ENCODE results near the gene BICD2. TPM values are rescaled to one million over a fixed set of nuclear protein-coding genes. Genes with fewer than 3 reads are reported as not detected.
"Not testable (repeated sequence)": the region's sequence is repeated elsewhere in the genome, so short reads cannot be mapped to it uniquely, and the experiment has no call there.

Gene BICD2
- total RNA-seq (10 to 100 TPM; 32.3 to 34.9 TPM), polyA plus RNA-seq (ENCODE audit: insufficient read length in 2 of 2) (10 to 100 TPM; 33.4 to 38.0 TPM)
- long read RNA-seq, donor 1, full-length matches to known transcripts = 14 of 14 reads
- long read RNA-seq, donor 1, partial matches to known transcripts = 0 of 14 reads
- long read RNA-seq, donor 1, other reads (novel, unspliced or antisense) = 0 of 14 reads
- long read RNA-seq, donor 2, full-length matches to known transcripts = 1 of 1 reads
- long read RNA-seq, donor 2, partial matches to known transcripts = 0 of 1 reads
- long read RNA-seq, donor 2, other reads (novel, unspliced or antisense) = 0 of 1 reads
- long read RNA-seq, donor 3 = 0 reads
- long read RNA-seq, donor 4, full-length matches to known transcripts = 4 of 4 reads
- long read RNA-seq, donor 4, partial matches to known transcripts = 0 of 4 reads
- long read RNA-seq, donor 4, other reads (novel, unspliced or antisense) = 0 of 4 reads

DNA sequence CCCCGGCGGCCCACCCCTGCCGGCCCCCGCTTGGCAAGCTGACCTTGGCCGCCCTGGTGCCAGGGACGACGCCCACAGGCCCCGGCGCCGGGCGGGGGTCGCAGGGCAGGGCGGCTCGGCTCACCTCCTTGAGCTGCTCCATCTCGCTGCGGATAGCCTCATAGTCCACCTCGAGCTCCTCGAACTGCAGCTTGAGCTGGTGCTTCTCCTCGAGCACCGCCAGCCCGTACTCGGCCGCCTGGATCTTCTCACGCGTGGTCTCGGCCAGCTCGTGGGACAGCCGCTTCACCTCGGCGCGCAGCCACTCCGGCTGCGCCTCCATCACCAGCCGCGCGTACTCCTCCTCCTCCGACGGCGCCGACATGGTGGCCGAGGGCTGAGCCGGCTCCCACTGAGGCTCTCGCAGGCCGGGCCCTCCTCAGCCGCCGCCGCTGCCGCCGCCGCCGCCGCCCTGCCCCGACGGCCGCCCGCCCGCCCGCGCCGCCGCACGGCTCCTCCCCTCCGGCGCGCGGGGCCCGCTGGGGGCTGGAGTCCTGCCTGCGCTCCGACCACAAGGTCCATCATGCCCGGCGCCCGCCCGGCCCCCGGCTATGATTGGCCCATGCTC is at the start of gene BICD2:
Gene BICD2, minus strand, starts transcription at position 453 of the 607 bp plus-strand sequence. Its CDS starts 89 bp downstream, at position 364.
- under 1% methylated on average over 71 of the region's 74 CpGs for WGBS (ENCODE audit: insufficient coverage)
- no peaks in the 10 kb centered on the region for H3K9me3 ChIP-seq (ENCODE audit: control insufficient read depth, insufficient read depth, low read length)
- peak in 1 of 6 donors; percentile 12 for DNase-seq (ENCODE audit: low read depth in 4 of 6, low spot score in 6 of 6)
- H3K27ac ChIP-seq (ENCODE audit: low read depth, low read length) = peak within 1 kb of the TSS; percentile 98
- H3K27me3 ChIP-seq (ENCODE audit: control insufficient read depth, insufficient read depth, low read length) = no peaks in the 10 kb centered on the region
- H3K36me3 ChIP-seq (ENCODE audit: control insufficient read depth, insufficient read depth, low read length) = peaks cover 5% of the 10 kb centered on the region
- H3K4me3 ChIP-seq (ENCODE audit: low read depth, low read length) = peak within 1 kb of the TSS; percentile 76
- H3K4me1 ChIP-seq (ENCODE audit: control insufficient read depth, insufficient read depth, low read length) = peaks cover 48% of the 10 kb centered on the region

DNA sequence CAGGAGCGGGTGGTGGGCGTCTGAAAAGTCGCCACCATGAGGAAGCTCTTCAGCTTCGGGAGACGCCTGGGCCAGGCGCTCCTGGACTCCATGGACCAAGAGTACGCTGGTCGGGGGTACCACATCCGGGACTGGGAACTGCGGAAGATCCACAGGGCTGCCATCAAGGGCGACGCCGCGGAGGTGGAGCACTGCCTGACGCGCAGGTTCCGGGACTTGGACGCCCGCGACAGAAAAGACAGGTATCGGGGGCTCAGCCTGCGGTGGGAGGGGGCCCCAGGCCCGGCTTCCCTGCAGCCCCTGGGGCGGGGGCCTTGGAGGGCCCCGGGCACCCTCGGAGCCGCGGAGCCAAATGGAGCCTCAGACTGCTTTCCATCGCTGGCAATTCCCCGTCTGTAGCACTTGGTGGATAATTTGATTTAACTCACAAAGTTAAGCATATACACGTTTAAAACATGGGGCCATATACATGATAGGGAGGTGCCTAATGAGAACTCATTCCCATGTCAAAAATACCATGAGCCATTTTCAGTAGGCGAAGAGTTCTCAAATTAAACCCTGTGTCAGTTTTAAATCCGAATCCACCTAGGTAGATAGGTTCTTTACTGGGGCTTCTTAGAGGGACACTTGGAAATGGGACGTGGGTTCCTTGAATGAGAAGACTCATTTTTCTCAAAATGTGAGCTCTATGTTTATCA is 45.1 kb upstream of the BICD2 start:
- peaks cover 31% of the 10 kb centered on the region for H3K4me1 ChIP-seq (ENCODE audit: control insufficient read depth, insufficient read depth, low read length)
- not testable (repeated sequence) for H3K9me3 ChIP-seq (ENCODE audit: control insufficient read depth, insufficient read depth, low read length); H3K27ac ChIP-seq (ENCODE audit: low read depth, low read length); H3K36me3 ChIP-seq (ENCODE audit: control insufficient read depth, insufficient read depth, low read length)
- H3K4me3 ChIP-seq (ENCODE audit: low read depth, low read length) = peak overlapping the region; percentile 4
- peak in 2 of 6 donors; percentile 16 to 20 for DNase-seq (ENCODE audit: low read depth in 4 of 6, low spot score in 6 of 6)
- H3K27me3 ChIP-seq (ENCODE audit: control insufficient read depth, insufficient read depth, low read length) = peaks cover 77% of the 10 kb centered on the region
- 3% methylated on average over 29 of the region's 34 CpGs for WGBS (ENCODE audit: insufficient coverage)

DNA sequence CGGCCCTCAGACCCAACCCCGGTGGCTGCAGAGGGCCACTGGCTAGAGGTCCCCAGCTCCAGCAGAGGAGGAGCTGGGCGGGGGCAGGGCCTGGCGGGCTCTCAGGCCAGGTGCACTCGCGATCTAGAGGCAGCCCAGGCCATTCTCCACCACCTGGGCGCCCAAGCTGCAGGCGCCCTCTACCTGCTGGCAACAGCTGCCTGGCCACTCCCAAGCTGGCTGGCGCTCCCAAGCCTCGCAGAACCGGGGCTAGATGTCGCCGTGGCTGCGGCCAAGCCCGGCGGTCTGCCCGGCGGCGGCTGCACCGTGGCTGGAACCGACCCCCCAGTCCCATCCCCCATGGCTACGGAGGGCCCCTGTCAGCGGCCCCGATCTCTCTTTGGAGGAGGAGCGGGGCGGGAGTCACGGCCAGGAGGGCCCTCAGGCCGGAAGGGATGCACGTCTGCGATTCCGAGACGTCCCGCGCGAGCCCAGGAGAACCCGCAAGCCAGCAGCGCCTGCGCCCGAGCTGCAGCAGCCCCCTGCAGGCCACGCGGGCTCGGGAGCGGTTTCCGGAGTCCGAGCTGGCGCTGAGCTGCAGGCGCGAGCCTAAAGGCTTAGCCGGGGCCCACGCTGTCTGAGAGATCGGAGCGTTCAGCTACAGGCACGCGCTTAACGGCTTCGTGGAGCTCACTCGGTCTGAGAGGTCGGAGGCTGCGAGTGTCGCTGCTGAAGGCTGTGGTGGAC is 44.3 kb upstream of the BICD2 start:
- H3K9me3 ChIP-seq (ENCODE audit: control insufficient read depth, insufficient read depth, low read length) = no peaks in the 10 kb centered on the region
- H3K27ac ChIP-seq (ENCODE audit: low read depth, low read length) = no peak overlapping the region
- peaks cover 31% of the 10 kb centered on the region for H3K4me1 ChIP-seq (ENCODE audit: control insufficient read depth, insufficient read depth, low read length)
- peak overlapping the region; percentile 1 for H3K4me3 ChIP-seq (ENCODE audit: low read depth, low read length)
- under 1% methylated on average over 60 of the region's 60 CpGs for WGBS (ENCODE audit: insufficient coverage)
- DNase-seq (ENCODE audit: low read depth in 4 of 6, low spot score in 6 of 6) = peak in 3 of 6 donors; percentile 44 to 87 (median 86)
- peaks cover 78% of the 10 kb centered on the region for H3K27me3 ChIP-seq (ENCODE audit: control insufficient read depth, insufficient read depth, low read length)
- peaks cover 4% of the 10 kb centered on the region for H3K36me3 ChIP-seq (ENCODE audit: control insufficient read depth, insufficient read depth, low read length)

DNA sequence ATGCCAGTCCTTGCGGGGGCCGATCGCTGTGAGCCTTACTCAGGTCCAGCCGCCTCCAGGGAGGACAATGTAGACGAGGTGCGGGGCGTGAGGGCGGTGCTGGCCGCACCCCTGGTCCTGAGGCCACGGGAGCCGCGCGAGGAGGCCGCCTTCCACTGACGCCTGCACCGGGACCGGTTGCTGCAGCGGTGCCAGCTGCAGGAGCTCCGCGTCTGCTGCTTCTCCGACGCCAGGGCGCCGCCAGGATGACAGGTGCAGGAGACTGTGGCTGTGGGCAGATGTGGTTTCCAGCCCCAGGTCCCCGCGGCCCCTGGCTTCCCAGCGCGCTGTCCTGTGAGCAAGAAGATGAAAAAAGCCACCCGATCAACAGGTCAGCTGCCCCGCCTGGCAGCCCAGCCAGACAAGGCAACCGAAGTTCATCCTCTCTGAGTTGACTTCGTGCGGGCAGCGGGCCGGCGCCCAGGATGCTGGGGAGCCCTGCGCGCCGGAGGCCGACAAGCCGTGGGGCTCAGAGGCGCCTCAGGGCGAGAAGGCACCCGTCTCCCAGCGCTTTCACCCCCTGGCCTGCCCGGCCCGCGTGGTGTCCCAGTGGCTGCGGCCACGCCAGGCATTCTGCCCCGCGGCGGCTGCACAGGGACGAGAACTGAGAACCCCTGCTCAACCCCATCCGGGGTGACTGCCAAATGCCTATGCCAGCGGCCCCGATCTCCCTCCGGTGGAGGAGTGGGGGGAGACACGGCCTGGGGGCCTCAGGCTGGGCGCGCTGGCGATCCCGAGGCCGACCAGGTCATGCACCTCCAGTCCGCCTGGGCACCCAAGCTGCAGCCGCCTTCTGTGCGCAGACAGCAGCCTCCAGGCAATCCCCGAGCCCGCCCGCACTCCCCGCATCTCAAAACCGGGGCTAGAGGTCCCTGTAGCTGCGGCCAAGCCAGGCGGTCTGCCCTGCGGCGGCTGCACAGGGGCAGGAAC is 43.4 kb upstream of the BICD2 start:
- peak in 2 of 6 donors; percentile 17 to 29 for DNase-seq (ENCODE audit: low read depth in 4 of 6, low spot score in 6 of 6)
- Histone ChIP-seq H3K9me3 (ENCODE audit: control insufficient read depth, insufficient read depth, low read length) (no peaks in the 10 kb centered on the region), H3K36me3 (ENCODE audit: control insufficient read depth, insufficient read depth, low read length) (peaks cover 4% of the 10 kb centered on the region), H3K27me3 (ENCODE audit: control insufficient read depth, insufficient read depth, low read length) (peaks cover 75% of the 10 kb centered on the region), H3K27ac (ENCODE audit: low read depth, low read length) (no peak overlapping the region), H3K4me3 (ENCODE audit: low read depth, low read length) (no peak overlapping the region), H3K4me1 (ENCODE audit: control insufficient read depth, insufficient read depth, low read length) (peaks cover 31% of the 10 kb centered on the region)
- 3% methylated on average over 76 of the region's 76 CpGs for WGBS (ENCODE audit: insufficient coverage)

DNA sequence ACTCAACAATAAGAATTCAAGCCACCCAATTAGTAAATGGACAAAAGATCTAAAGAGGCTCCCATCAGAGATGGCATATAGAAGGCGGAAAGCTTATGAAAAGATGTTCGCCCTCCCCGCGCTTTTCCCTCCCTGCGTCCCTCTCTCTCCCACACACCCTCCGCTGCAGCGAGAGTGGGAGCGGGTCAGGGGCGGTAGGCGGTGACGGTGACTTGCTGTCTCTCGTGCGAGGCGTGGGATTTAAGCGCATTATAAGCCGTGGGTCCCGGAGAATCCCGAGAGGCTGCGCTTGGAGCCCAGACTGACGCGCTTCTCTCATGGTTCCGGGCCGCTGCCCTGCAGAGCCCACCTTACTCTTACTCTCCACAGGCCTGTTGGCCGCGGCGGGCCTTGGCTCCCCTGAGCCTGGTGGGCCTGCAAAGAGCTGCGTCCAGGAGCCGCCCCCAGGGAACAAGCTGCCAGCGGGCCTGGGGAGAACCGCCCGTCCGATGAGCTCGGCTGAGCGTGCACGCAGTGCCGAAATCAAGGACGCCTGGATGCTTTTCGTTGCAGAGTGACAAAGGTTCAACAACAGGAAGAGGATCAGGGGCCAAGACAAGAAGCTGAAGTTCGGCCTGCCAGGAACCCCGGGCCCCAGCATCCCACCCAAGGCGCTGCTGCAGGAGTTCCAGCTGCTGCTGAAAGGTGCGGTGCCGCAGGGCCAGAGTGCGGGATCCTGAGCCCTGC is 42.6 kb upstream of the BICD2 start:
- no peaks in the 10 kb centered on the region for H3K9me3 ChIP-seq (ENCODE audit: control insufficient read depth, insufficient read depth, low read length)
- DNase-seq (ENCODE audit: low read depth in 4 of 6, low spot score in 6 of 6) = peak in 2 of 6 donors; percentile 19 to 20
- H3K27me3 ChIP-seq (ENCODE audit: control insufficient read depth, insufficient read depth, low read length) = peaks cover 68% of the 10 kb centered on the region
- no peak overlapping the region for H3K4me3 ChIP-seq (ENCODE audit: low read depth, low read length)
- H3K36me3 ChIP-seq (ENCODE audit: control insufficient read depth, insufficient read depth, low read length) = peaks cover 4% of the 10 kb centered on the region
- H3K4me1 ChIP-seq (ENCODE audit: control insufficient read depth, insufficient read depth, low read length) = peaks cover 31% of the 10 kb centered on the region
- WGBS (ENCODE audit: insufficient coverage) = 6% methylated on average over 39 of the region's 44 CpGs
- H3K27ac ChIP-seq (ENCODE audit: low read depth, low read length) = no peak overlapping the region

DNA sequence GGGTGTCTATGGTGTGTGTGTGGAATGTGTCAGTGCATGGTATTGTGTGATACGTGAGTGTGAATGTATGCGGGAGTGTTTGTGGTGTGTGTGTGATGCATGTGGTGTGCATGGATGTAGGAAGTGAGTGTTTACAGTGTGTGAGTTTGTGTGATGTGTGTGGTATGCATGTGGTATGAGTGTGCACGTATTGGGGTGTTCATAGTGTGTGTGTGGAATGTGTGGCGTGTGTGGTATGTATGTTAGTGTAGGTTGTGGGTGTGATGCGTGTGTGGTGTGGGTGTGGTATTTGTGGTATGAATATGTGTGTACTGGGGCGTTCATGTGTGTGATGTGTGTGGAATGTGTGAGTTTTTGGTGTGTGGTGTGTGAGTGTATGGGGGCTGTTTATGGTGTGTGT is 40.1 kb upstream of the BICD2 start:
- no peak for DNase-seq (ENCODE audit: low read depth in 4 of 6, low spot score in 6 of 6)
- Histone ChIP-seq H3K27ac (ENCODE audit: low read depth, low read length) (no peak overlapping the region), H3K4me3 (ENCODE audit: low read depth, low read length) (no peak overlapping the region), H3K36me3 (ENCODE audit: control insufficient read depth, insufficient read depth, low read length) (peaks cover 4% of the 10 kb centered on the region), H3K27me3 (ENCODE audit: control insufficient read depth, insufficient read depth, low read length) (peaks cover 56% of the 10 kb centered on the region), H3K4me1 (ENCODE audit: control insufficient read depth, insufficient read depth, low read length) (peaks cover 29% of the 10 kb centered on the region), H3K9me3 (ENCODE audit: control insufficient read depth, insufficient read depth, low read length) (no peaks in the 10 kb centered on the region)
- WGBS (ENCODE audit: insufficient coverage) = 91% methylated on average over 6 of the region's 6 CpGs

DNA sequence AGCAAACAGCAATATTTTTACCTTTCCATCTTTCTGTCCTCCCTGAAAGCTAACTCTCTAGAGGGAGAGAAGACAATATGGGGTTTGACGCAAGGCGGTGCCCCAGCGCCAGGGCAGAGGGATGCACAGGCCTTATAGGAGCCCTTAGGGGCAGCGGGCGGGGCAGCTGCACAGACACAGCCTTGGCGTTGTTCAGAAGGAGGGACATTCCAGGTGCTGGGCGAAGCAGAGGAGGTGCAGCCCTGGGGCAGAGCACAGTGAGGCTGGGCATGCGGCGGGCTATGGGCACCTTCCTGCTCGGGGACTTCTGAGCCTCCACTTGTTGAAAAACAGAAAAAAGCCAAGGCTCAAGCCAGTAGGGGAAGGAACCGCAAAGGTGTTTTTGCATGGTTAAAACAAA is 33.7 kb upstream of the BICD2 start:
- H3K4me3 ChIP-seq (ENCODE audit: low read depth, low read length) = no peak overlapping the region
- no peak overlapping the region for H3K27ac ChIP-seq (ENCODE audit: low read depth, low read length)
- DNase-seq (ENCODE audit: low read depth in 4 of 6, low spot score in 6 of 6) = no peak
- no peaks in the 10 kb centered on the region for H3K36me3 ChIP-seq (ENCODE audit: control insufficient read depth, insufficient read depth, low read length)
- peaks cover 9% of the 10 kb centered on the region for H3K4me1 ChIP-seq (ENCODE audit: control insufficient read depth, insufficient read depth, low read length)
- H3K27me3 ChIP-seq (ENCODE audit: control insufficient read depth, insufficient read depth, low read length) = peaks cover 2% of the 10 kb centered on the region
- WGBS (ENCODE audit: insufficient coverage) = 93% methylated on average over 10 of the region's 11 CpGs
- H3K9me3 ChIP-seq (ENCODE audit: control insufficient read depth, insufficient read depth, low read length) = no peaks in the 10 kb centered on the region

DNA sequence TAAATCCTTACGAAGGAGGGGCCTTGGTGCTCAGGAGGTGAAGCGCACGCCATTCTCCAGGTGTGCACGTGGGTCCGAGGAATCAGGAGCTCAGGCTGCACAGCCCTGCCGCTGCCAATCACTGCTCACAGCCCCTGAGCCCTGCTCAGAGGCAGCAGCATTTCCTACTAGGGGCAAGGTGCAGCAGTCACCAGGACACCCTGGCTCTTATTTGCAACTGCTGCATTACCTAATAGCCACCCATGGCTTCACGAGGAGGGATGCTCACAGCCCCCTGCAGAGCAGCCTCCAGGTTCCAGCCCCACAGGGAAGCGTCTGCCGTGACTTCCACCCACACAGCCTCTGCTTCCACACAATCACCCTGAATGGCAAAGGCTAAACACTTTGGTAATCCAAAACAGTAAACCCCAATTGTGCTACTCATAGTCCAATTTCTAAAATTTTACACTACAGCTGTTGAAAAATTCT is 31.7 kb upstream of the BICD2 start:
- DNase-seq (ENCODE audit: low read depth in 4 of 6, low spot score in 6 of 6); H3K27ac ChIP-seq (ENCODE audit: low read depth, low read length); H3K27me3 ChIP-seq (ENCODE audit: control insufficient read depth, insufficient read depth, low read length); H3K36me3 ChIP-seq (ENCODE audit: control insufficient read depth, insufficient read depth, low read length); H3K4me3 ChIP-seq (ENCODE audit: low read depth, low read length); H3K4me1 ChIP-seq (ENCODE audit: control insufficient read depth, insufficient read depth, low read length); H3K9me3 ChIP-seq (ENCODE audit: control insufficient read depth, insufficient read depth, low read length): not testable (repeated sequence)
- 35% methylated on average over 9 of the region's 9 CpGs for WGBS (ENCODE audit: insufficient coverage)
